Gastrocnemius medialis (tissue), 4 donors: ENCODE results near the gene IDI1.

Experiments
- POLR2A ChIP-seq, 2 donors: fragments of 450-650 bp; IDR thresholded peaks; one replicate each; pipeline ENCODE4 v1.6.1; 2017; ENCODE audit warnings: antibody characterized with exemption in 2 of 2, mild to moderate bottlenecking in 2 of 2, moderate library complexity in 2 of 2
- TF ChIP-seq, protein P1 (sequence below), 5 experiments: fragments of 450-650 bp in 3 of 5; fragments of 200-600 bp in 2 of 5; sonication (generic) in 2 of 5; IDR thresholded peaks in 4 of 5; conservative IDR thresholded peaks in 1 of 5; 1 replicate in 4 of 5; 2 replicates in 1 of 5; pipeline ENCODE4 v1.5.1; 2016 to 2019; ENCODE audit warnings: antibody characterized with exemption in 5 of 5, mild to moderate bottlenecking in 3 of 5, moderate library complexity in 3 of 5

- TF ChIP-seq POLR2A (IDR thresholded peaks at IDR 0.05) = no peak
- TF ChIP-seq, protein P1, sequence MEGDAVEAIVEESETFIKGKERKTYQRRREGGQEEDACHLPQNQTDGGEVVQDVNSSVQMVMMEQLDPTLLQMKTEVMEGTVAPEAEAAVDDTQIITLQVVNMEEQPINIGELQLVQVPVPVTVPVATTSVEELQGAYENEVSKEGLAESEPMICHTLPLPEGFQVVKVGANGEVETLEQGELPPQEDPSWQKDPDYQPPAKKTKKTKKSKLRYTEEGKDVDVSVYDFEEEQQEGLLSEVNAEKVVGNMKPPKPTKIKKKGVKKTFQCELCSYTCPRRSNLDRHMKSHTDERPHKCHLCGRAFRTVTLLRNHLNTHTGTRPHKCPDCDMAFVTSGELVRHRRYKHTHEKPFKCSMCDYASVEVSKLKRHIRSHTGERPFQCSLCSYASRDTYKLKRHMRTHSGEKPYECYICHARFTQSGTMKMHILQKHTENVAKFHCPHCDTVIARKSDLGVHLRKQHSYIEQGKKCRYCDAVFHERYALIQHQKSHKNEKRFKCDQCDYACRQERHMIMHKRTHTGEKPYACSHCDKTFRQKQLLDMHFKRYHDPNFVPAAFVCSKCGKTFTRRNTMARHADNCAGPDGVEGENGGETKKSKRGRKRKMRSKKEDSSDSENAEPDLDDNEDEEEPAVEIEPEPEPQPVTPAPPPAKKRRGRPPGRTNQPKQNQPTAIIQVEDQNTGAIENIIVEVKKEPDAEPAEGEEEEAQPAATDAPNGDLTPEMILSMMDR (IDR thresholded peaks at IDR 0.05 in 4 of 5, conservative IDR thresholded peaks at IDR 0.05 in 1 of 5) = no peak
Measured at GRCh38 chr10:1063232-1063865, 14.4 kb upstream of the IDI1 start.
